Activated CD4-positive, alpha-beta T cell treated with anti-CD3 and anti-CD28 coated beads, Interleukin-2, Interleukin-4, amounts not matched to agents 100 ng/mL and 50 ng/mL, durations not matched to agents 16 hours and 8 hours (primary cell): Measurements from ENCODE around the gene NR5A1.

Experiments used
- DNase-seq: peaks from one replicate; pipeline ENCODE4 v3.0.0-alpha.2; 2020; ENCODE audit warnings: low spot score

NR5A1 gene

DNA sequence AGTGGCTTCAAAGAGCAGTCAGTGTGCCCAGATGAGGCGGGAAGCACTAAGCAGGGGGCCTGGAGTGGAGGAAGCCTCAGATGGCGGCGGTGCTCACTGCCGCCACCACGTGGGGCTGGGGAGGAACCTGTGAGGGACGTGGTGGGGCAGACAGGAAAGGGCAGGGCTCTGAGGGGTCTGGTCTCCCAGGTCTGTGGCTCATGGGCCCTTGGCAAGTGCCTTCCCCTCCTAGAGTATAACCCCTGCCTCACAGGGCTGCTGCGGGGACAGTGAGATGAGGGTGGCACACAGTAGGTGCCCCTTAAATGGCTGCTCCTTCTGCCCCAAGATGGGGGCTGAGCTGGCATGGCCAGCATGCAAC lies 26.6 kb downstream of the NR5A1 start:
- no peak for DNase-seq

DNA sequence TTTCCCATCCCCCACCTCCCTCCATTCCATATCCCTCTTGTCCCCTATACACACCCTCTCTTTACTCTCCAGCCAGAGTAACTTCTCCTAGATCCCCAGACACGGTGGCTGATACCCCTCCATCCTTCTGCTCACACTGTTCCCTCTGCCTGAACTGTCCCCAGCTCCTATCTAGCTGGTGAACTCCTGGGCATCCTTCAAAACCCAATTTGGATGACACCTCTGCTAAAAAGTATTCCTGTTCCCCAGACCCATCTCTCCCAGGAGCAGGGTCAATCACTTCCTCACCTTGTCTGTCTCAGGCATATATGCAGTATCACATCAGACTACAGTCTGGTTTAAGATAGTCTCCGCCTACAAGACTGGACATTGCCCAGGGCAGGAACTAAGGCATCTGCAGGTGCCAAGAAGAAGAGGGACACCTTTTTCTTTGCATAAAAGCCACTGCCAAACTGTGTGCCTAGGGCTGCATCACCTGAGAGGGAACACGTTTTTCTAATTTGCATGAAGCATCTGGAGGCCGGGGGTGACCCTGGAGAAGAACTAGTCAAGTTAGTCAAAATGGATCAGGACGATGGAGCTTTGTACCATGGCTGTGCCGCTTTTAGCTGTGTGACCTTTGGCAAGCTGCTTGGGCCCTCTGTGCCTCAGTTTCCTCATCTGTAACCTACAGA lies 27.1 kb downstream of the NR5A1 start:
- DNase-seq: no peak

DNA sequence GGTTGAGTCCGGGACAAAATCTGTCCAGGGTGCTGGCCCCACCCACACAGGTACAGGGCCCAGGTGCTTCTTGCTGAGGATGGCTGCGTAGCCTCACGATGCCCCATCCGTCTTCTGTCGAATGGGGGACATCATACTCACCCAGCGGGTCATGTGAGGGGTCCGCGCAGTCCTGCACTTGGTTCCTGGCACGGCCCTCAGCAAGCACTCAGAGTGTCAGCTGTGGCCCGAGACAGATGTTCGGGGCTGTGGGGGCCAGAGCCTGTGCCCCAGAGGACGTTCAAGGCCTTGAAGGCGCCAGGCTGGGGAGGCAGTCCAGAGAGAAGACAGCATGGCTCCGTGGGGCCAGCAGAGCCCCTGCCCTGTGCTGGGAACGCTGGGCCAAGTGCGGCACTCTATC lies 27.8 kb downstream of the NR5A1 start:
- DNase-seq: no peak

DNA sequence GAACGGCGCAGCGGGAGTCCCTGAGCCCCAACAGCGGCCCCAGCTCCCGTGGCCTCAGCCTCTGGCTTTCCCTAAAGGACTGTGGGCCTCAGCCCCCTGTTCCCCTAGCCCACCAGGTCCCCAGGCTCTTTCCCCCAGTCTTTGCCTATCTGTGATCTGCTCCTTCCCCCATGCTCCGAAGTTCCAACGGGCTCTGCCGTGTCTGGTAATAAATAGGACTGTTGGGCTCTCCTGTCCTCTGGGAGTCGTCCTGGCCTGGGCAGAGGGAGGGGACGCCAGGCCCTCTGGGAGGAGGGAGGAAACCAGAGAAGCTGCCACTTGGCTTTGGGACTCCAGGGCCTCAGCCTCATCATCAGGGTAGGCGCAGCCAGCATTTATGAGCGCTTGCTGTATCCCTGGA lies 28.8 kb downstream of the NR5A1 start:
- no peak for DNase-seq

DNA sequence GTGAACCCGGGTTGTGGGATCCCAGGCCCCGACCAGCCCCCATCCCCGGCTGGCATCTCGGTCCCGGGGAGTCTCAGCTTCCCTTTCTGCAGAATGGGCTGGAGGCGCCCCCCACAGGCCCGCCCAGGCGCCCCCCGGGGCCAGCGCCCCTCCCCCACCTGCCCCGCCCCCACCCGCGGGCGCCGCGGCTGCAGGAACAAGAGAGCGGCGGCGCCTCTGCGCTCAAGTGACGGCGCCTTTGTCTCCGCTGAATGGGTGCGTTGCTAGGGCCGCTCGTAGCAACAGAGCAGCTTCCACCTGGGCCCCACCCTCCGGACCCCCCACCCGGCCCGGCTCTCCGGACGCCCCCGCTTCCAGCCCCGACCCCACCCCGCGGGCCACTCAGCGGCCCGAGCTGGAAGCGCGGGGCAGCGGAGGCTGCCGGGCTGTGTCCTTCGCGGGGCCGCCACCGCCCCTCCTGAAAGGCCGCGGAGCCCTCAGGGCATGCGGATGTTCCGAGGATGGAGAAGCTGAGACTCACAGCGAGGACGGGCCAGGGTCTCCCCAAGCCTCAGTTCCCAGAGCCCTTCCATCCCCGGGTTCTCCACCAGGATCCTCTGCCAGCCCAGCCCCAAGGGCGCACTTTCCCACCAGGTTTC lies 29.4 kb downstream of the NR5A1 start:
- no peak for DNase-seq

DNA sequence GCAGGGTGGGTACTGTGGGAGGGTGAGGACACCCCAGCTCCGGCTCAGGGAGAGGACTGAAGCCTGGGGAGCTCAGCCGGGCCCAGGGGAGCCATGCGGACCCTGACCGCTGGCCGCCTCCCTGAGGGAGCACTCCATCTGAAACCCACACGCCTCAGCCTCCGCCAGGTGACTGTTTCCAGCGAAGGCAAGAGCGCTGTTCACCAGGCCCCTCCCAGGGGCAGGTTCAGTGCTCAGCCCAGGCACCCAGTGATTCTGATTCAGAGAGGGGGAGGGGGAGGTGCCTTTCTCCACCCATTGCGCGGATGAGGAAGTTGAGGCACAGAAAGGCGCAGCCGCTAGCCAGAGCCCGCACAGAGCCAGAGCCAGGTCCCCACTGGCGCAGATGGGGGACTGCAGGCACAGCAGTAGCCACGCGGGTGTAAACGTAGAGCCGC lies 30.0 kb downstream of the NR5A1 start:
- no peak for DNase-seq

DNA sequence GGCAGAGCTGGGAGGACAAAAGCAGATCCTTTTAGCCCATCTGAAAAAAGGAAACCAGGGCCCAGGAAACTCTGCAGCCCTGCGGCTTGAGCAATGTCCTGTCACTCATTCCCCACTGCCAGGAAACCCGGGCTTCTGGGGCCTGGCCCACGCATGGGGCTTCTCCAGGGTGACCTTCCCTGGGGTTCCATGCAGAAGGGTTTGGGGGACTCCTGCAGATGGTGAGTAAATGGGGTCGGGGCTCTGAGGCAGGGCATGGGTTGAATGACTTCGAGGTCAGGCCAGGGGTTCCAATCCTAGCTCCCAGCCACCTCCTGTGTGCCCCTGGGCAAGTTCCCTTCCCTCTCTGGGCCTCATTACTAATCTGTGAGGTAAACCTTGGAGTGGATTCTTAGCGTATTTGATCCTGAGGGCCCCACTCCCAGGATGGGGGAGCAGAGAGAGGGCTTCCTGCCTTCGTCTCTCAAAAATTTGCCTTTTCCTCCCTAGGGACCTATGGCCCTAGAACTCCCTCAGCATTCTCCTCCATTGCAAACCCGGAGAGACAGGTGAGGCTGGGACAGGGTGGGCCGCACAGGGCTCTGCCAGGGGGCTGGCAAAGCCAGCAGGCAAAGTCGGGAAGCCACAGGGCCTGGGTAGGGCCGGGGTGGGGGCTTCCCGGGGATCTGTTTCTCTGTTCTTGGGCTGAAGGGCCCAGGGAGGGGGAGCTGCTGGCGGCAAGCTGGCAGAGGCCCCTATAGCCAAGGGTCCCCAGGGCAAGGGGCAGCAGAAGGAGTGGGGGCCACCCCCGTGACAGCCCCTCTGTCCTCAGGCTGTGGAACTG lies 31.1 kb downstream of the NR5A1 start:
- no peak for DNase-seq

DNA sequence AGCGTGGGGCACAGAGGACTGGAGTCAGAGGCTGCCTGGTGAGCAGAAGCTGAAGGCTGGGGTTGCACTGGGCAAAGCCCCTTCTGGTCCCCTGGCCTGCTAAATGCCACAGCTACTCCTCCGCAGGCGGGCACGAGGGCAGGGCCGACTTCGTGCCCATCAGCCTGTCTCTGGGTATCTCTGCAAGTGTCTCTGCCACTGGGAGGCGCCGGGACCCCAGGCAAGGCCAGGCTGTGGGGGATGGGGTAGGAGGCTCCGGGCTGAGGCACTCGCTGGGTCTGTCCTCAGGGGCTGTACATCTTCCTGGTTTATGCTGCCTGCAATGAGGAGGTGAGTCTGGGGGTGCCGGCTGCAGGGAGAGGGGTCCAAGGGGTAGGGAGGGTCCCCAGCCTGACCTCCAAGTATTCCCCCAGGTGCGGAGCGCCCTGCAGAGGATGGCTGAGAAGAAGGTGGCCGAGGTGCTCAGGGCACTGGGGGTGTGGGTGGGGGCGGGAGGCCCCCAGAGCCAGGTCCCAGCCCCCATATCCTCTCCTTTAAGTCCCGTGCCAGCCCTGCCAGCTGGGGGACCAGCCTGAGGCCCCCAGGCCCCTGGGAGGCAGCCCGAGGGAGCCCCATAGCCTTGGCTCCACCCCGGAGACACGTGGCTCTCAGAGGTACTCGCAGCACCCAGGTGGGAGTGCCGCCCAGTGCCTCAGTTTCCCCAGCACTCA lies 31.9 kb downstream of the NR5A1 start:
- no peak for DNase-seq

DNA sequence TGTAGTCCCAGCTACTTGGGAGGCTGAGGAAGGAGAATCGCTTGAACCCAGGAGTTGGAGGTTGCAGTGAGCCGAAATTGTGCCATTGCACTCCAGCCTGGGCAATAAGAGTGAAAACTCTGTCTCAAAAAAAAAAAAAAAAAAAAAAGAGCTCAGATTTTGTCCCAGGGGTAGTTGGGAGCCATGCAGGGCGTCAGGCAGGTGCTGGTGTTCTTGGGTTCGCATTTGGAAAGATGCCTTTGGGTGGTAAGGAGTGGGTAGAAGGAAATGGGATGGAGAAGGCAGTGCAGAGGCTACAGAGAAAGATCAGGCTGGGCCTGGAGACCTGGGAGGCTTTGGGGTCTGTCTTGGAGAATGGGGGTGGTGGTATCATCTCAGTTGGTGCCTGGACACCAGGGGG lies 33.0 kb downstream of the NR5A1 start:
- no peak for DNase-seq

DNA sequence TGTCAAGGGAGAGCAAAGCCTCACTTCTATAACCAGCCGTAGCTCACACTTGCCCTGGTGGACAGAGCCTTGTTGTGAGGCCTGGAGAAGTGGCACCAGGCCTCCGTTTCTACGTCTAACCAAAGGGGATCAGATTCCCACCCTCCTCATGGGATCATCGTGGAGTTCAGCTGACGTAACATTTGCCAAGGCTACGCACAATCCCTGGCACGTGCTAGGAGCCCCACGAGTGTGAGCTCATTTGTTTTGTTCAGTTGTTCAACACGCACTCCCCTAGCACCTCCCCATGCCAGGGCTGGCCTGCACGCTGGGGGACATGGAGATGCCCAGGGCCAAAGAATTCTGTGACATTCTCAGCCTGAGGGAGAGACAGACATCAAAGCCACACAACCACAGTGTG lies 33.9 kb downstream of the NR5A1 start:
- no peak for DNase-seq

DNA sequence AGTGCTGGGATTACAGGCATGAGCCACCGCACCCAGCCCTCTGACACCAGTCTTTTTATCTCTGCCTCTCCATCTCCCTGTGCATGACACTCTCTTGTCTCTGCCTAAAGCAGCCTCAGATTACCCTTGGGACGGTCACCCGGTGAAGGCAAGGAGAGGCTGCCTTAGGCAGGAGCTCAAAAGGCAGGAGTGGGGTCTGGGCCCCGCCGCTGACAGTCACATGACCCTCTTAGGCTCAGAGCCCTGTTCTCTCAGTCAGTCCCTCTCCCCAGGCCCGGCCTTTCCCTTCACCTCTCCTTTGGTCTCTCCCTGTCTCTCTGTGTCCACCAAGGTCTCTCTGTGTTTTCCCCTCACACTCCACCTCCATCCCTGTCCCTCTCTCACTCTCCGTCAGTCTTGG lies 34.4 kb downstream of the NR5A1 start:
- DNase-seq: no peak

DNA sequence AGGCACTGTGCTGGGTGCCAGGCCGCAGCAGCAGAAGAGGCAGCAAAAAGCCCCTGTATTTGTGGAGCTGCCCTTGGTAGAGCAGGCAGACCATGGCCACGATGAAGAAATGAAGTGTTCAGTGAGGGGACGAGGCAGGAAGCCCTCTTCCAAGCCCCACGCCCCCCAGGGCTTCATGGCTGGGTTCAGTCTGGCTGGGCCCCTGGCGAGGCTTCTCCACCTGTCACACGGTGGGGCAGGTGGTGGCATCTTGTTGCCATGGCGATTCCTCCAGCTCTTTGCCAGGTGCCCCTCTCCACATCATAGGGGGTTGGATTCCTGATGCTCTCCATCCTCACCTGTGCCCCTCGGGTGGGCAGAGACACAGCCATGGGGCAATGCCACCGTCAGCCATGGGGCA lies 35.4 kb downstream of the NR5A1 start:
- DNase-seq: no peak

DNA sequence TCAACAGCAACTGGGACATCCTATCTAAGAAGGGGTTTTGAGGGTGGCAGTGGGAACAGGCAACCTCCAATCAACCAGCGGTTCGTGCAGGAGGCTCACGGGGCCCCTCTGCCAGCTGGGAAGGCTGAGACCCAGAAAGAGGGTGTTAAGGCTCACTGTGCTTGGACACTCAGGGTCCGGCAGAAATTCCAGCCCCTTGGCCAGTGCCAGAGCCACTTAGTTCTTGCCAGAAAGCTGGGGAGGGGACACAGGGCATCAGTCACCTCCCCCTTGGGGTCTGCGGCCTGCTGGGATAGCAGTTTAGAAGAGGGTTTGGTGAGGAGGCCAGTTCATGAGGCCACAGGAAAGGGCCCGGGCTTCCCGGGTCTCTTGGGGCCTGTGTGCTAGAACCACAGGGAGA lies 36.5 kb downstream of the NR5A1 start:
- DNase-seq: no peak

DNA sequence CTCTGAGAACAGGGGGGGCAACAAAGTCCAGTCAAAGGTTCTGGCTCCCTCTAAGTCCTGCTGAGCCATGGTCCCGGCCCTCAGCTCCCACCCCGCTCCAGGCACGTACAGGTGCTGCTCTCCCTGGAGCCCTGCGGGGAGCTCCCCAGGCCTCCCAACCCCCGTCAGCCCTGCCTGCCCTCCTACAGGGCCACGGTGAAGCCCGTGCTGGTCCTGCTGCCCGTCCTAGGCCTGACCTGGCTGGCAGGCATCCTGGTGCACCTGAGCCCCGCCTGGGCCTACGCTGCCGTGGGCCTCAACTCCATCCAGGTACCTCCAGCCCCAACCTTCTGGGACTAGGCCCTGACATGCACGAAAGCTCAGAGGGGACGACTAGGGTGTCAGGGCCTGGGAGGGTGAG lies 36.9 kb downstream of the NR5A1 start:
- no peak for DNase-seq

DNA sequence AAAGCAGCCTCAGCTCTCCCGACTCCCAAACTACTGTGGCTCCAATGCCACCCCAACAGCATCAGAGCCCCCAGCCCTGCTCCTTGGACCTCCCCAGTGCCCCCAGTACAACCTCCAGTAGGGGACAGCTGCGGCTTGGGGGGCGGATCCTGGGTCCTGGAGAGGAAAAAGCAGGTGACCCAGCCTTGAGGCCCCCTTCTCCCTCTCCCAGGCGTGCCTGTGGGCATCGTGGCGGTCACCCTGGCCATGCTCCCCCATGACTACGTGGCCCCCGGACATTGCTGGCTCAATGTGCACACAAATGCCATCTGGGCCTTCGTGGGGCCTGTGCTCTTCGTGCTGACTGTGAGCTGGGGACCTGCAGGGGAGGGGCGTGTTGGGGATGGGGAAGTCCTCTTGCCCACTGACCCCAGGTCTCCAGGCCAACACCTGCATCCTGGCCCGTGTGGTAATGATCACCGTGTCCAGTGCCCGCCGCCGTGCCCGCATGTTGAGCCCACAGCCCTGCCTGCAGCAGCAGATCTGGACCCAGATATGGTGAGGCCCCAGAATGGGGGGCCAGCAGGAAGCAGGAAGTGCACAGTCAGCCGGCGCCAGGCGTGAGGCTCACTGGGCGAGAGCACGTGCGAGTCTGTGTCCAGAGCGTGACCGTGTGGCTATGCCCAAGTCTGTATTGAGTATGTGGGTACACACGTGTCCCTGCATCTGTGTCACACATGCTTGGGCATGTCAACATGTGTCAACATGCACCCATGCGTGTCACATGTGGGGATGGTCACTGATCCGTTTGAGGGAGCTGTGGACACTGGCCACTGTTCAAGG lies 38.0 kb downstream of the NR5A1 start:
- DNase-seq: no peak

DNA sequence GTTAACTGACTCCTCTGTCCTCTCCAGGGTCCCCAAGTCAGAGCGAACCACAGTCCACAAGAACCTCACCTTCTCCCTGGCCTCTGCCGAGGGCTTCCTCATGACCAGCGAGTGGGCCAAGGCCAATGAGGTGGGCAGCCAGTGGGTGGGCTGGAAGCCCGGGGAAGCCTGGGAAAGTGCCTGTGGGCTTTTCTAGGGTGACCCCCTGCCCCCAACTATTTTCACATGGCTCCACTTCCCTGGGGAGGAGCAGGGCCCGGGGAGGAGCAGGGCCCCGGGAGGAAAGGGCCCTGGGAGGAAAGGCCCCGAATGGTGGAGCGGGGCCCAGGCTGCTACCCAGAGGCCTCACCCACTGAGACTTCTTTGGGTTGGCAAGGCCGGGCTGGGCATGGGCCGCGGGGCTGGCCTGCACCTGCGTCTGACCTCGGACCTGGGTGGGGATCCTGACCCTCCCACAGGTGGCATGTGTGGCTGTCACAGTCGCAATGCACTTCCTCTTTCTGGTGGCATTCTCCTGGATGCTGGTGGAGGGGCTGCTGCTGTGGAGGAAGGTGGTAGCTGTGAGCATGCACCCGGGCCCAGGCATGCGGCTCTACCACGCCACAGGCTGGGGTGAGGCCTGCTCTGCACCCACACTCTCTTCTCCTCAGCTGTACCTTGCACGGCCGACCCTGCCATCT lies 39.0 kb downstream of the NR5A1 start:
- DNase-seq: no peak

DNA sequence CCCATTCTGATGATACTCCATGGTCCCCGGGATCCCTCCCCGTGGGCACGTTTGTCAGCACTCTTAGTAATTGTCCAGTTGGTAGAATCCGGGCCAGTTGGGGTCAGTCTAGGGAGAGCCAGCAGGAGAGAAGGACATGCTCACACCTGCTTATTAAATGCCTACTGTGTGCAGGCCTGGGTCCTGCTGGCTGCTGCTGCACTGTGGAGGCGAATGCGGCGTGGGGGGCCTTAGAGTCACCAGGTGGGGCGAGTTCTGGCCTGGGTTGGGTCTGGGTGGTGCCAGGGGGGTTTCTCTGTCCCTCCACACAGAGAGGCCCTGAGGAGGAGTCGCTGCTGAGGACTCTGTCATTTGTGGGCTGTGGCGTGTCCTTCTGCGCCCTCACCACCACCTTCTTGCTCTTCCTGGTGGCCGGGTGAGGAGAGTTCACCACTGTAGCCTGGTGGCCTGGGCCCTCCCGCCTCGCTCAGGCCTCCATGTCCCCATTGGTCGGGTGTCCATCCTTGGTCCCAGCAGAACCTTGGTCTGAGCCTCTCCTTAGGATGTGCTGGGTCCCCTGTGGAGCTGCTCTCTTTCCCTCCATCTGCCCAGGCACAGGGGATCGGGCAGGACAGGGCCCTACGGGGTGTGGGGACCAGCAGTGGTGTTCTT lies 39.7 kb downstream of the NR5A1 start:
- no peak for DNase-seq

DNA sequence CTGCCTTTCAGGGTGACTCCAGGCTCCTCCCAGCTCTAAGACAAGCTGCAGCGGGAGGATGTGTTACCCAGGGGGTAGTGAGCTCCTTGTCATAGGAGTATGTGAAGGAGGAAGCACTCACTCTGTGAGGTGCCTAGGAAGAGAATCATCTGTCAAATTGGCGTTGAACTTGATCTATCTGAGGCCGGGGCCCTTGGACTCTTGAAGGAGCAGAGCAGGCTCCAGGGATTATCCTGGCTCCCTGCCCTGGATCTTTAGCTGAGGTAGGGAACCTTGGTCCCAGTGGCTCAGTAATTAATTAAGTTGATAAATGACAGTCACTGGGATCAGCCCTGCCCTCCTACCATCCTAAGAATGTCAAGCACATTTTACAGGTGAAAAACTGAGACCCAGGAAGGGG lies 41.5 kb downstream of the NR5A1 start:
- no peak for DNase-seq

DNA sequence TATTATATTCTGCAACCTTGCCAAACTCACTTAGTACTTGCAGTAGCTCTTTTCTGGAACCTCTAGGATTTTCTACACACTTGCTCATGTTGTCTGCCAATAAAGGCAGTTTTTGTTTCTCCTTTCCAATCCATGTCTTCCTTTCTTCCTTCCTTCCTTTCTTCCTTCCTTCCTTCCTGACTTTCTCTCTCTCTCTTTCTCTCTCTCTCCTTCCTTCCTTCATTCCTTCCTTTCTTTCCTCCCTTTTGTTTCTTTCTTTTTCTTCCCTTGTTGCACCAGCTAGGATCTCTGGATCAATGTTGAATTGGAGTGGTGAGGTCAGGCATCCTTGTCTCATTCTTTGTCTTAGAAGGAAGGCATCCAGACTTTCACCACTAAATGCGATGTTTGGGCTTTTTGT lies 44.5 kb downstream of the NR5A1 start:
- DNase-seq: no peak

DNA sequence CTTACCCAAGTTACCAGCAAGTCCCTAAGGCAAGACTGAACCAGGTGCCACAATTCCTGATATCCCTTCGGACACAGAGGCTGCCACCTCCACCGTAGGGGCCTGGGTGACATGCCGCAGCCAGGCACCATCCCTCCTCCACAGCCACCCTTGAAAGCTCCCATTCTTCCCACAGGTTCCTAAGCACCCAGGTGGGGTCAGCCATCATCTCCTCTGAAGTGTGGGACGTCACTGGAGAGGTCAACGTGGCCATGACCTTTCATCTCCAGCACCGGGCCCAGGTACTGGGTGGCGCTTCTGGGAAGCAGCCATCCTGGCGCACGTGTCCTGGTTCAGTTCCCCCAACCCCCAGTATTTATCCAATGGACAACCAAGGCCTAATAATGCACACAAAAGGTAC lies 48.8 kb downstream of the NR5A1 start:
- DNase-seq: no peak
